Glutamatergic neuron (in vitro differentiated cells): ENCODE measurements around the gene EML6. TPM values are rescaled to one million over a fixed set of nuclear protein-coding genes. Genes with fewer than 3 reads are reported as not detected.

Experiments used
- DNase-seq: peaks from one replicate; pipeline ENCODE4 v3.0.0; 2022
- H3K27ac Mint-ChIP-seq: one replicate; pipeline ENCODE4 v1.8.0; 2020; ENCODE audit warnings: mild to moderate bottlenecking, mixed read lengths, inconsistent platforms; ENCODE audit not compliant: unreplicated experiment
- H3K27me3 Mint-ChIP-seq: one replicate; pipeline ENCODE4 v1.8.0; 2020; ENCODE audit warnings: mild to moderate bottlenecking, moderate library complexity, mixed read lengths, inconsistent platforms; ENCODE audit not compliant: unreplicated experiment
- H3K36me3 Mint-ChIP-seq: one replicate; pipeline ENCODE4 v1.8.0; 2020; ENCODE audit warnings: mild to moderate bottlenecking, mixed read lengths, inconsistent platforms; ENCODE audit not compliant: unreplicated experiment
- H3K4me1 Mint-ChIP-seq: one replicate; pipeline ENCODE4 v1.8.0; 2020; ENCODE audit warnings: mild to moderate bottlenecking, low read depth, mixed read lengths, inconsistent platforms; ENCODE audit not compliant: unreplicated experiment
- H3K4me3 Mint-ChIP-seq: one replicate; pipeline ENCODE4 v1.8.0; 2020; ENCODE audit warnings: mild to moderate bottlenecking, mixed read lengths, inconsistent platforms; ENCODE audit not compliant: unreplicated experiment
- H3K9me3 Mint-ChIP-seq: one replicate; pipeline ENCODE4 v1.8.0; 2020; ENCODE audit warnings: mild to moderate bottlenecking, moderate library complexity, mixed read lengths, inconsistent platforms; ENCODE audit not compliant: unreplicated experiment
- total RNA-seq: library from RNA; stranded (reverse); fragmentation: NEBNext Ultra II Directional; extraction: Animal tissue kit (Norgen Biotek cat#: 25700); gene quantifications from one replicate; pipeline ENCODE4 v1.2.1, GENCODE V29; 2021; ENCODE audit not compliant: unreplicated experiment
- TF ChIP-seq, protein P1 (sequence below): fragments of 200-600 bp; sonication (generic); IDR thresholded peaks from one replicate; pipeline ENCODE4 v1.5.0; 2021; ENCODE audit not compliant: partially characterized antibody, unreplicated experiment

EML6 gene
- total RNA-seq, 1 donor from 2014 or later: 0.91 TPM

GRCh38 chr2:54975598-54976492 lies 252.4 kb downstream of the EML6 start:
- TF ChIP-seq, protein P1, sequence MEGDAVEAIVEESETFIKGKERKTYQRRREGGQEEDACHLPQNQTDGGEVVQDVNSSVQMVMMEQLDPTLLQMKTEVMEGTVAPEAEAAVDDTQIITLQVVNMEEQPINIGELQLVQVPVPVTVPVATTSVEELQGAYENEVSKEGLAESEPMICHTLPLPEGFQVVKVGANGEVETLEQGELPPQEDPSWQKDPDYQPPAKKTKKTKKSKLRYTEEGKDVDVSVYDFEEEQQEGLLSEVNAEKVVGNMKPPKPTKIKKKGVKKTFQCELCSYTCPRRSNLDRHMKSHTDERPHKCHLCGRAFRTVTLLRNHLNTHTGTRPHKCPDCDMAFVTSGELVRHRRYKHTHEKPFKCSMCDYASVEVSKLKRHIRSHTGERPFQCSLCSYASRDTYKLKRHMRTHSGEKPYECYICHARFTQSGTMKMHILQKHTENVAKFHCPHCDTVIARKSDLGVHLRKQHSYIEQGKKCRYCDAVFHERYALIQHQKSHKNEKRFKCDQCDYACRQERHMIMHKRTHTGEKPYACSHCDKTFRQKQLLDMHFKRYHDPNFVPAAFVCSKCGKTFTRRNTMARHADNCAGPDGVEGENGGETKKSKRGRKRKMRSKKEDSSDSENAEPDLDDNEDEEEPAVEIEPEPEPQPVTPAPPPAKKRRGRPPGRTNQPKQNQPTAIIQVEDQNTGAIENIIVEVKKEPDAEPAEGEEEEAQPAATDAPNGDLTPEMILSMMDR: no peak
- H3K36me3 Mint-ChIP-seq: no peaks in the 10 kb centered on the region
- H3K4me1 Mint-ChIP-seq: peaks cover 11% of the 10 kb centered on the region
- H3K4me3 Mint-ChIP-seq: no peak overlapping the region
- peaks cover 5% of the 10 kb centered on the region for H3K27me3 Mint-ChIP-seq
- peaks cover 6% of the 10 kb centered on the region for H3K9me3 Mint-ChIP-seq
- DNase-seq: no peak
- H3K27ac Mint-ChIP-seq: no peak overlapping the region

DNA sequence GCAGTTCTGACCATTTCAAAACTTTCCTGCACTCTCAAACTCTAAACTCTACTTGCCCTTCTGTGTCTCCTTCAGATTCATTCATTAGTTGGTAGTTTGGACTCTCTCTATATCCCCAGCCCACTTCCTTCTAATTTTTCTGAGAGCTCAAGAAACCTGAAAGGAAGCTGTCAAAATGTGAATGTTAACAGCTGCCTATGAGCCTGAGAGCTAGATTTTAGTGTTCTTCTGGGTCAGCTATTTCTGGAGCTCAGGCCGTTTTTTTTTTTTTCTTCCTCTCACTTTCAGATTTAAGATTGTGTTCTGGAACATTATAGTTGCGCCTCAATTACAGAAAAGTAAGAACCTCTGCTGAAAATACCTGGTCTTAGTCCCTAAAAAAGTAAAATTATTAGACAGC lies 253.7 kb downstream of the EML6 start:
- TF ChIP-seq, protein P1: no peak
- DNase-seq: no peak
- Mint-ChIP-seq H3K27me3 (peaks cover 5% of the 10 kb centered on the region), H3K4me1 (peaks cover 11% of the 10 kb centered on the region), H3K27ac (no peak overlapping the region), H3K36me3 (no peaks in the 10 kb centered on the region), H3K4me3 (no peak overlapping the region), H3K9me3 (peaks cover 7% of the 10 kb centered on the region)

DNA sequence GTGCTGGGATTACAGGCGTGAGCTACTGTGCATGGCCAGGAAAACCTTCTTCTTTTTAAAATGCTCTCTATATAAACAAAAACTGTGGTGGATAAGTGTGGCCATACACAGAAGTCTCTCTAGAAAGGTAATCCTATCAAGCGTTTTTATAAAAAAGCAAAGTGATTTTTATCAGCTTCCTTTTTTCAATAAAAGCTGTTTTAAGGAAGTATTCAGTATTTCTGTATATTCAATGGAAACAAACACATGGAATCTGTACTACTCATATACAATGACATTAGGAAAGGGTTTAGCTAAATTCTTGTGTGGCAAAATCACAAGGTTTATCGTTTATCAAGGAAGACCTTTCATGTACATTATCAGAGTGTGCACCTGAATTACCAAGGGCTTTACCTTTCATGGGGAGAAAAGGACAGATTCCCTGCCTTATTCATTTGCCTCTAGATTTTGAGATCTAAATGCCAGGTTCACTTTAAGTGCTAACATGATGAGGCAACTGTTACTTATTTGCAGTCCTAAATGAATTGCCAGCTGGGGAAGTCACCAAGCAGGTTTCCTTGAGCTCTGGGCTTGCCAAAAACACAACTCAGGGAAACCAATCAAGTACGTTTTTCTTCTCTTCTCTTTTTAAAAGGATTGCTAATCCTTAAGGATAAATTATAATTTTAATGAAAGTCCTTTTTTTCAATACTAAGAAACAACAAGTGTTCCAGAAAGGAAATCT lies 256.0 kb downstream of the EML6 start:
- no peak overlapping the region for H3K27ac Mint-ChIP-seq
- H3K4me1 Mint-ChIP-seq: peaks cover 19% of the 10 kb centered on the region
- H3K36me3 Mint-ChIP-seq: no peaks in the 10 kb centered on the region
- TF ChIP-seq, protein P1: no peak
- H3K4me3 Mint-ChIP-seq: no peak overlapping the region
- no peak for DNase-seq
- H3K9me3 Mint-ChIP-seq: peaks cover 9% of the 10 kb centered on the region
- peaks cover 3% of the 10 kb centered on the region for H3K27me3 Mint-ChIP-seq

- no peaks in the 10 kb centered on the region for H3K36me3 Mint-ChIP-seq
- DNase-seq: no peak
- no peak overlapping the region for H3K4me3 Mint-ChIP-seq
- H3K27me3 Mint-ChIP-seq: peaks cover 2% of the 10 kb centered on the region
- H3K4me1 Mint-ChIP-seq: peaks cover 19% of the 10 kb centered on the region
- TF ChIP-seq, protein P1: no peak
- H3K27ac Mint-ChIP-seq: no peak overlapping the region
- peaks cover 9% of the 10 kb centered on the region for H3K9me3 Mint-ChIP-seq
Measured at GRCh38 chr2:54981385-54981784, 257.9 kb downstream of the EML6 start.
